Pons (tissue), 1 donor: ENCODE results near the gene LUM.
"Not testable (repeated sequence)": the region's sequence is repeated elsewhere in the genome, so short reads cannot be mapped to it uniquely, and the experiment has no call there.

Source experiments
- DNase-seq: peaks from one replicate; pipeline ENCODE4 v3.0.0-alpha.2; 2016; ENCODE audit warnings: low spot score

Gene LUM

DNA sequence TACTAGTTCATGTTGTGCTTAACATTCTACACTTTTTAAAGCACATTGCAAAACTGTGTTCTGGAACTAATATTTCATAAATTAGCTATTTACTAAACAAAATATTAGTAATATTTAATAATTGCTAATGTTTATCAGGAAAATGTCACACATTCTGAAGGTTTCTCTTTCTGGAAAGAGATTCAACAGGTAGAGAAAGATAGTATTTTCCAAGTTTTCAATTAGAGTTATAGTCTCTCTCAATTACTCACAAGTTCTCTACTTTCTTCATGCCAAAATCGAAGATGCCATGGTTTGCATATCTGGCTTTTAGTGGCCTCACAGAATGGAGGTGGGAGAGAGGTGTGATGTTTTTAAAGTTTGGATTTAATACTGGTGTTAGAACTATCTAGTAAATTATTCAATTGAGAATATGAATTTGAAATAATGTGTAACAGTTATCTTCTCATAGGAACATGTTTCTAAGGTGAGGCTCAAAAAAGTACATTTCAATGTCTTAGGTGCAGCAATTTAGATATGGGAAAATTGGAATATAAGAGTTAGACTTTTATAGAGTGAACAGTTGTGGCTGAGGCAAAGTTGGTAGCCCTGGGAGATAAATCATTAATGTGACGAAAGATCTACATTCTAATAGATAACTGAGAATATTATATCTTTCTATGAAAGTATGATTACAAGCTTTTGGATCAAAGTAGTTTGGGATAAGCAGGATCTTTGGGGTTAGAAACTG lies 1.5 kb downstream of the LUM start:
- DNase-seq = no peak

DNA sequence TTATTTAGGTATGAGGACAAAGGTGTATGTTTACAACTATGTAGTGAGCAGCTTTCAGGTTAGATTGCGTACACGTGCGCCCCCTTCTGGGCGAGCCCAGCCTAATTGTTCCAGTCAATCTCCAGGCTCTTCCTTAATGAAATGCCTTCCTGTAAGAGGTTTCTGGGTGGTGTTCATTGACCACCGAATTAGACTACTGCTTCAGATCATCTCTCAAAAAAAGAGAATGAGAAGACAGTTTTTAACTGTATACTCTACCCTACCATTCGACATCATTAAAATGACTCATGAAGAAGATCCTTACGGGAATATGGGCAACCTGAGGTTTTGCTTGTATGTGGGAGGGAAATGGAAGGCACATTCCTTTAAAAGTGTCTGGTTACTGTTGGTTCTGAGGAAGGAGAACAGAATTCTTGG lies 2.1 kb downstream of the LUM start:
- DNase-seq = no peak

DNA sequence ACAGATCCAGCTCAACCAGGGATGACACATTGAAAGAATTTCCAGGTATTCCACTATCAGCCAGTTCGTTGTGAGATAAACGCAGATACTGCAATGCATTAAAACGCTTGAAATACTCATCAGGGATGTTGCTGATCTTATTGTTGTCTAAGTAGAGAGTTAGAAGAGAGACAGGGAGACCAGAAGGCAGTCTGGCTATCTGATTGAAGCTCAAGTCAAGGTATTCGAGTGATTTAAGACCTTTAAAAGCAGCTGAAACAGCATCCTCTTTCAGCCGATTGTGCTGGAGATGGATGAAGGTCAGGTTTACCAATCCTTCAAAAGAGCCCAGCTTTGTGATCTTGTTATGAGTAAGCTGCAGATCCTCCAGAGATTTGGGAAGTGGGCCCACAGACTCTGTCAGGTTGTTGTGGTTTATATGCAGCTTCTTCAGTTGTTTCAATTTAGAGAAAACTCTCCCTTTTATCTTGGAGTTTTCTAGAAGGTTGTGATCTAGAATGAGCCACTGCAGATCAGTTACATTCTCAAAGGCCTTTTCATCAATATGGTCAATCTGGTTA lies 3.0 kb downstream of the LUM start:
- DNase-seq = no peak

DNA sequence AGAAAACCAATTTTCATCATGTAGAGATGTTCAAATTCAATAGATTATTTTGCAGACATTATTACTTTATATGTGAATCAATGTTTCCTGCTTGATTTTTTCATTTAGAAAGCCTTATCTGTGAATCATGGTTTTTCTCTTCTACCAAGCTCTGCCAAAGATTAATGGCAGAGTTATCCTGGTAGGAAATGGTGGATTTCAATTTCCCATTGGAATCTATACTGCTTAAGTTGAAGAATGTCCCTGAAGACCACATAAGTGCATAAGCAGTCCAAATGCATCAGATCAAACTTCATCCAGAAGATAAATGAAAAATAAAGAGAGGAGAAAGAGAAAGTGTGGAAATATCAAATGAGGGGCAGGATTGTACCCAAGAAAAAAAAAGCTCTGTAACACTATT lies 5.0 kb downstream of the LUM start:
- no peak for DNase-seq

DNA sequence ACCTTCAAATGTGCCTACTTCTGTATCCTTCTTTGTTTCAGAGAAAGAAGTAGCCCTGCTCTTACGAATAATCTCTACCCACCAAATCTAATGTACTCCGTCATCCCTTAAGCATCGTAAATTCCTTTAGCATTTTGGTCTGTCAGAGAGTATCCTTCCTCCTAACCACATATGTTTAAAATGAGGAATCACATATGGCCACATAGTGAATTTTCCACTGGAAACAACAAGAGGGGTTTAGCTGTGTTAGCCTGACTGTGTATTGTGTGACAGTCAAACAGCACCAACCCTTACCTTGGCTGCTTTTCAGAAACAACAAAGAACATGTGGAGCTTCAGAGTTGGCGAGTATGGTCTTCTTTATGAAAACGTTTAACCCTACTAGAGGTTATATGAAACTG lies 5.5 kb downstream of the LUM start:
- no peak for DNase-seq

DNA sequence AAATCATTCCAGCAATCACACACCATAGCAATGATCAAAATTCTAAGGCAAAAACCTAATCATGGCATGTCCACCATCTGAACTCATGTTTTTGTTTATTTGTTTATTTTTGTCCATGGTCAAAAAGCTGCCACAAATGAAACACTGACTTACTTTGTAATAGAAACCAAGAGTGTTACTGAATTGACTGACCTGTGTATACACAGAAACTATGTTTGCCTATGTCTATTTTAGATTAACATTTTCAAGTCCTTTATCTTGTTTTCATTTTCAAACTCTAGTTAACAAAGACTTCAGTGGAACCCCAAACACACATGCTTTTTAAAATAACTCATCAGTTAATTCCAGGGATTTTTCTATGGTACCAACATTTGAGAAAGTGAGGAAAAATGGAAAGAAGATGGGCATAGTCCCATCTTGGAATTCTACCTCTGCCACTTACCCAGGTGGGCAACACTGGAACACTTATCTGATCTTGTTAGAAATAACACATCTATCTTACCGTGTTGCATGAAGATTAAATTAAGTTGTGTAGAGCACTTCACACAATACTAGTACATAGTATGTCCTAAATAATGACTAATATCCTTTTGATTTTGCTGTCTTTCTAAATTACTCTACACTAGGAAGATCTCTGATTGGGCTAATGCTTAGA lies 6.4 kb downstream of the LUM start:
- DNase-seq = no peak

DNA sequence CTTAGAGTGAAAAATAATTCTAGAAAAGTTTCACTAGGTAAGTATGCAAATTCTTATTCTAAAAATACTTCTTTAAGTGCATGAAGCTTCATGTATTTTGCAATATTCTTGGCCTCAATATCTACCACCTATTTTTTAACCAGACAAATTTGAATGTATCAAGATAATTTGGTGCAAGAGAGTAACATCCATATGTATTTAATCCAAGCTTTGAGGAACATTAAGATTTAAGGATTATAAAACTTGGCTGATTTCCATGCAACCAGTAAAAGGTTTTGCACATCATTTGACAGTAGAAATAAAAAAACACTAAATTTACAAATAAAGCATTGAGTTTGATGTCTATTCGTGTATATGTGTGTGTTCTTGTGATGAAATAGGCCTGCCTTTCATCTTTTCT lies 7.7 kb downstream of the LUM start:
- no peak for DNase-seq

DNA sequence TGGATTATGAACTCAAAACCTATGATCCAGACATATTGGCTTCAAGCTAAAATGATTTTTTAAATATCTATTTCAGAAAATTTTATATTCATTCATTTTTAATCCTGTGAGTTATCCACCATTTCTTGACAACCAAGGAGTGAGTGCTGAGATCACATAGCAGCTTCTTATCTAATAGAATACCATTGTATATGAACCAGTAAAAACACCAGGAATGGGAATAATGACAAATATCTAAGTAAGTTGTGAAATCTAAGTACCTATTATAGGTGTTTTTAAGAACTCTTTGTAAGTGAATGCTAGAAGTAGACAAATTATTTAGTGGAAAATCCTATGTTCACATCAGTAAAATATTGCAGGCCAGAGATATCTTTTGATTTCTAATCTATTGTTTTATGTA lies 8.2 kb downstream of the LUM start:
- no peak for DNase-seq

DNA sequence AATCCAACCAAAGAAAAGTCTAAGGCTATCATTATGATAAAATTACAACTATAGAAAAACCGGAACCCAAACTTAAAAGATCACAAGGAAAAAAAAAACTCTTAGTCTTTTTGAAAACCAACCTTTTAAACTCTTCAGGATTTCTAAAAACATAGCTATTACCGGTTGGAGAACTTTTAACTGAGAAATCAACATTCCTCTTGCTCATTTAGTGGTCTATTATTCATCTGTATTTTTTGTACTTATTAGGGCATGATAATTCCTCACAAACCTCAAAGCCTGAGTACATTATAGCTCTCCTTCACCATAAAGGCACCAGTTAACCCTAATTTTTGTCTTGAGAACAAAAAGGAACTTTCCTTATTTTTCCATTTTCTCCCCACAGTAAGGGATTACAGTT lies 10.4 kb downstream of the LUM start:
- DNase-seq = no peak

DNA sequence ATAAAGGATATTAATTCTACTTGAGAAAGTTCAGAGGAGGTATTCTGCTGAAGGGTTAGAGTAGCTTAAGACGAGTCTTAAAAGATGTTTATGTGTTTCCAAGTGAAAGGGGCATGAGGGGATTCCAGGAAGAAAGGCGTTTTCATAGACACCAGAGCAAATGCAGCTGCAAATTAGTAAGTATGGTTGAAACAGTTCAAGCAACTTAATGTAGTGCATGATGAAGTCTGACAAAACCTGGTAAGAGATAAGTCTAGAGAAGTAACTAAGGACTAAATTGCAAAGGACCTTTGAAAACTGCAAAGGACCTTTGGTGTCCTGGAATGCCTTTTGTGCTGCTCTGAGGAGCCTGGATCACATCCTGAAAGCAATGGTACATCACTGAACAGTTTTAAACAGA lies 11.5 kb downstream of the LUM start:
- DNase-seq = no peak

DNA sequence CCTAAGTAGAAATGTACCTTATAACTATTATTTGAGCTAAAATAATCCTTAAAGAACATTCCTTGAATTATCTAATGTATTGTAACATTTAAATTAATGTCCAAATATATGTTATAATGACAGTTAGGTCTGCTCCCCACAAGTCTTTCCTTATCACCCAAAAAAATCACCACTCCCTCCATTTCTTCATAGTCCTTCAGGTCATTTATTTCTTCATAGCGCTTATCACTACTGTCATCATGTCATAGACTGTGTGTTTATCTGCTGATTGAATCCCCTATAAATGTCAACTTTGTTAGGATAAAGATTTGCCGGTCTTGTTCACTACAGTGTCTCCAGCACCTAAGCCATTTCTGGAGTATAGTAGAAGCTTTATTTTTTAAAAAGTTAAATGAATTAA lies 12.0 kb downstream of the LUM start:
- DNase-seq = no peak

DNA sequence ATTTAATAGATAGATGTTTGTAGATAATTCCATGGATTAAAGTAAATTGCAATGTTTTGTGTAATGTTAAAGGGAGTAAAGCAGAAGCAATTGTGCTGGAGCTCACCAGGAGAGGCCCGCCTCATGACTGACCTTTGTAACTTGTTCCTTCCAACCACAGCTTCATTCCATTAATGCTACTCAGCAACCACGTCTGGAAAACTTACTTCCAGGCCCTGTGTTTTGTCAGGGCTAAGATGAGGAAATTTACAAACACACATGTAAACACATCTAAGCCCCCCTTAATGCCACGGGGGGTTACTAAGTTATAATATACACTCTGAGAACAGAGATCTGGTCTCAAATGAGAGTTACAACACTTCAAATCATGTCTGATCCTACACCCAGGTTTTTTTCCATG lies 12.4 kb downstream of the LUM start:
- DNase-seq = no peak

DNA sequence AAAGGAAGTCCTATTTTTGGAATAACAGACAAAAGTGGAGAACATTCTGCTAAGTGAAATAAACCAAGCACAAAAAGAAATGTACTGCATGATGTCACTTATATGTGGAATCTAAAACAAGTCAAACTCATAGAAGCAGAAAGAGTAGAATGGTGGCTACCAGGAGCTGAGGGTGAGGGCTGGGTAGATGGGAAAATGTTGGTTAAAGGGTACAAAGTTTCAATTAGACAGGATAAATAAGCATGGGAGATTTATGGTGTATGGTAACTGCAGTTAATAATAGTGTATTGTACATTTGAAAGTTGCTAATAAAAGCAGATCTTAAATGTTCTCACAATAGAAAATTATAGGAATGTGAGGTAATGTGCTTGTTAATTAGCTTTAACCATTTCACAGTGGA lies 12.8 kb downstream of the LUM start:
- DNase-seq = no peak

DNA sequence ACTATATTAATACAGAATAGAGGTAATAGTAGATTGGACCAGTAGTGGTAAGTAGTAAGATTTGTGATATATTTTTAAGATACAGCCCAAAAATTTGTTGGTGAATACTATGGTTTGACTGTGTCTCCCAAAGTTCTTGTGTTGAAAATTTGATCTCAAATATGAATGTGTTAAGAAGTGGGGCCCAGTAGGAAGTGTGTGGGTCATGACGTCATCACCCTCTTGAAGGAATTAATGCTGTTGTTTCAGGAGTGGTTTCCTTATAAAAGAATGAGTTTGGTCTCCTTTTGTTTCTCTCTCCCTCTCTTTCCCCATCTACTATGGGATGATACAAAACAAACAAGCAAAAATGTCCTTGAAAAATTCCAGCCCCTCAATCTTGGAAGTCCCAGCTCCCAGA lies 16.3 kb downstream of the LUM start:
- DNase-seq = no peak

DNA sequence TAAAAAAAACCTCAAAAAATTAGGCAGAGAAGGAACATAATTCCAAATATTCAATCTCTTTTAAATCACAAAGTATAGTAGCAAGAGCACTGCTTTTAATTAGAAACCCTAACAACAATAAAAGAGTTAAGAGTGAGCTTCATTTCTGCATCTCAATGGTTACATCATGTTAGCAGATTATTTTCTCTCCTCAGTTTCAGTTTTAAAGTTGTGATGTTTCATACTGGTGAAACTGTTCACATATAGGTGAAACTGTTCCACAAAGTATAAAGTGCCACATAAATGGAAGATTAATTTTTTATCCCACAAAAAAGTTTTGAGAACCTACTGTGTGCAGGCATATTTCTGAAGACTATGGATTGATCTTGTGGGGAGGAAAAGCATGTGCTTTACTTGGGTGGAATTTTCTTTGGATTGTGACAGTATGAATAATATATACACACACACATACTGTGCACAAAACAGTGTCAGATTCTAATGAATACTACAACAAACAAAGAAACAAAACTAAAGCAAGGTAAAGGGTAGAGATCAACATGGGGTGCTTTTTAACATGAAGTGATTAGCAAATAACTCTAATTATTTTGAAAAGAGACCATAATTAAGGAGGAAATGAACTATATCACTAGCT lies 17.1 kb downstream of the LUM start:
- no peak for DNase-seq

DNA sequence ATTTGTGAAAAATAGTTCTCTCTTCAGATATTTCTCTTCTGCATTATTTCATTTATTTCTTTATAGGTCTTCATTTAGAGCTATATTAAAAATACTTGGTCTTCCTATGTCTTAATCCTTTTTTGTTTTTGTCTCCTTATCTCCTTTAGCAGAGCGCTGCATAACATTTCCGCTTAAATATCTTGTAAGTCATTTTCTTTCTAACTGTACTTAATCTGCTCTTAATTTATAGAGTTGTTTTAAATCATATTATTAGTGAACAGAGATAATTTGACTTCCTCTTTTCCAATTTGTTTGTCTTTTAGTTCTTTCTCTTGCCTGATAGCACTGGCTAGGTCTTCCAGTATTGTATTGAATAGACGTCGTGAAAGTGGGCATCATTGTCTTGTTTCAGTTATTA lies 18.0 kb downstream of the LUM start:
- DNase-seq = no peak

DNA sequence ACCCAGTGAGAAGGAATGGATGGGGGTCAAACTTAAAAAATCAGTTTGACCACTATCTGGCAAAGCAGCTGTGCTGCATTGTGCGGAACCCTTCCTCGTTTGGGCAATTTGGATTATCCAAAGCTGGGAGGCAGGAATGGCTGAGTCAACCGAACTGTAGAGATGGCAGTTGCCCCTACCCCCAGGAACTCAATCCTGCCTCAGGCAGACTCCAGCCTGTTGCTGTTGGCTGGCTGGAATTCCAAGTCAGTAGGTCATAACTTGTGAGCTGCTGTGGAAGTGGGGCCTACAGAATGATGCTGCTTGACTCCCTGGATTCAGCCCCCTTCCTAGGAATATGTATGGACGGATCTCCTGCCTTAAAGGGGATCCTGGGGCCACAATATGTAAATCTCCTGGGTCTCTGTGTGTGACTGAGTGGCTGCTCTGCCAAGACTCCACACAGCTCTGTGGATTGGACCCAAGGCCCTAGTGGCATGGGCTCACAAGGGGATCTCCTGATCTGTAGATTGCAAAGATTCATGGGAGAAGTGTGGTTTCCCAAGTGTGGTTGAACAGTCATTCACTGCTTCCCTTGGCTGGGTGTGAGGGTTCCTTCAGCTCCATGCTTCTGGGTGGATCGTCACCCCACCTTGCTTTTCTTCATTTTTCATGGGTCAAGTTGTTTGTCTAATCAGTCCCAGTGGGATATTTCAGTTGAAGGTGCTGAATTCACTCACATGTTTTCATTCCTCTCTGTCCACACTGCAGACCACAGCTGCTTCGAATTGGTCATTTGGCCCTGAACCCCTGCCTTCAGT lies 19.2 kb downstream of the LUM start:
- DNase-seq = no peak

DNA sequence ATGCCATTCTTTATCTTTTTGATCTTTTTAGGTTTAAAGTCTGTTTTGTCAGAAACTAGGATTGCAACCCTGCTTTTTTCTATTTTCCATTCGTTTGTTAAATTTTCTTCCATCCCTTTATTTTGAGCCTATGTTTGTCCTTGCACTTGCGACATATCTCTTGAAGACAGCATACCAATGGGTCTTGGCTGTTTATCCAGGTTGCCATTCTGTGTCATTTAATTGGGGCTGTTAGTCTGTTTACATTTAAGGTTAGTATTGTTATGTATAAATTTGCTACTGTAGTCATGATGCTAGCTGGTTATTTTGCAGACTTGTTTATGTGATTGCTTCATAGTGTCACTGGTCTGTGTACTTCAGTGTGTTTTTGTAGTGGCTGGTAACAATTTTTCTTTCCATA lies 21.3 kb downstream of the LUM start:
- DNase-seq = not testable (repeated sequence)

DNA sequence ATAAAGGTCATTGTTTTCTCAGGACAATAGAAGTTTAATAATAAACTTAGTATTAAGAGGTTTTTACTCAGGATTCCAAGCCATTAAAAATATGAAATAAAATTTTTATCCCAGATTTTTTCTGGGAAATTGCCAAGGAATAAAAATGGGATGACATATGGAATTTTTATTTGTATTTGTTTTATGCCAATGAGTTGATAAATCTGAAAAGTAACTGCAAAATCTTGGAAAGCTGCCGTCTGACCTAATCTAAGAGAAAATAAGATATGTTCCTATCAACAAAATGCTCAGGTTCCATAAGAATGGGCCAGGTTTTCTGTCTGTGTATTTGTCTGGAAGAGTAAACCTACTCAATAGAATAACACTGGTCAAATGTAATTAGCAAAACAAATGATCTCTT lies 31.3 kb downstream of the LUM start:
- DNase-seq = no peak

DNA sequence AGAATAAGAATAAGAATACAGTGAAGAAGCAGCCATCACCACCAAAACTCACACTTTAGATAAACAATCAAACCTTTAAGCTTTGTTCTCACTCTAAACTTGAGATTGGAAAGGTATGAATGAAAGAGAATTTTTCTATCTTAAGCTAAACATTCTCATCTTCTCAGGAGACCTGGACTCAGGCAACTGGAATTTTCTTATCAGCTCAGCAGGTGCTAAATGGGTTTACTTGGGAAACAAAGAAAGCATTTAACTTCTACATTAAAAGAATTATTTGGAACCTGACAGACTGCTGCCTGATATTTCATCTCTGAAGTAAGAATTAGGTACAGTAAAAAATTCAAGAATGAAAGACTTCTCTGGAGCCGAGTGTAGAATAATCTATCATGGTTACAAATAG lies 32.8 kb downstream of the LUM start:
- no peak for DNase-seq

DNA sequence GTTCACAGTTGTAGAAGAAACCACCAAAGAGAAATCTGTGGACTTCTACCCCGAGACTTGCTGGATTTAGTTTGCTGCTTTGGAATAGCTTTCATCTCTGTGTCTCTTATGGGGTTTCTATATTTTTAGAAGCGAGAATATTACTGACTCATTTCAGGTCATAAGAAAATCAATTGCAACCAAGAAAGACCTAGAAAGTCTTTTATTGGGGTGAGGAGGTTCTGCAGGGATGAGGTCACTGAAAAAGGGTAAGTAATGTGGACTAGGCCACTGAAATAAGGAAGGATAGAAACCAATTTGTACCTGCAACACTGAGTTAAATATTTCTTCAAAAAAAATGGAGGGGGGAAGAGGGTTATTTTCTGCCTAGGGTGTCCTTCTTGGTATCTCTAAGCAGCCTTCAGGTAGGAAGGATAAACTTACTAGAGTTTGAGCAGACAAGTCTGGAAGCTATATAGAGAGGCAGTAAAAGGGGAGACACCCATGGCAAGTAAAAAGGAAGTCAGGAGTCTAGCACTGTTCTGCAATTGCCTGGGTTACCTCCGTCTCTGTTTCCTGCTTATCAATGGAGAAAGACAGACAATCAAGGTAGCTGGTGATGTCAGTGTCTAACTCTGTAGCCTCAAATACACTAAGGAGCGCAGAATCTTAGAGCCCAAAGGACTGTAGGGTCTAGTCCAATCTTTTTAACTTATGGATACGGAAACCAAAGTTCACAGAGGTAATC lies 33.9 kb downstream of the LUM start:
- DNase-seq = no peak

DNA sequence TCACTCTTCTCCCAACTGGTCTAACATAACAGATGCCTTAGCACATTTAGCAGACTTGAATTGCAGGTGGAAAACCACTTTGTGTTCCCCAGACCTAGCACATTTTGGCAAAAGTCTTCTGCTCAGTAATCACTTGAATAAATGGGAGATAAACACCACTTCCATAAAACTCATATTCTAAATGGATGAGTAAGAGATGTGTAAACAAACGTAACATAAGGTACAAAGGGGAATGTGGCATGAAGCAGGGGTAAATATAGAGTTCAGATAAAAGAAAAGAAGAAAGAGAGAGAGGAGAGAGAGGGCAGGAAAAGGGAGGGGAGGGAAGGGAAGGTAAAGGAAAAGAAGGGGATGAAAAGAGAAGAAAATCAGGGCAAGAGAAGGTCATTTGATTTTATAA lies 36.4 kb downstream of the LUM start:
- no peak for DNase-seq
